Stomach (tissue), 4 donors: Measurements from ENCODE around the gene EYA3.

ENCODE experiments used
- CTCF ChIP-seq, 7 experiments: fragments of 450-650 bp in 4 of 7; fragments of 200-600 bp in 3 of 7; sonication (generic) in 3 of 7; IDR thresholded peaks; one replicate each; pipeline ENCODE4 v1.5.1; 2016 to 2019; ENCODE audit warnings: antibody characterized with exemption in 7 of 7, control low read depth in 2 of 7, mild to moderate bottlenecking in 1 of 7
- EP300 ChIP-seq: sonication (generic); formaldehyde crosslinking; IDR thresholded peaks from one replicate; pipeline ENCODE4 v1.6.1; 2017; ENCODE audit warnings: antibody characterized with exemption
- POLR2A ChIP-seq, 4 donors: fragments of 450-650 bp; IDR thresholded peaks; one replicate each; pipeline ENCODE4 v1.6.1; 2016; ENCODE audit warnings: antibody characterized with exemption in 4 of 4, control low read depth in 2 of 4, mild to moderate bottlenecking in 1 of 4, moderate library complexity in 1 of 4

DNA sequence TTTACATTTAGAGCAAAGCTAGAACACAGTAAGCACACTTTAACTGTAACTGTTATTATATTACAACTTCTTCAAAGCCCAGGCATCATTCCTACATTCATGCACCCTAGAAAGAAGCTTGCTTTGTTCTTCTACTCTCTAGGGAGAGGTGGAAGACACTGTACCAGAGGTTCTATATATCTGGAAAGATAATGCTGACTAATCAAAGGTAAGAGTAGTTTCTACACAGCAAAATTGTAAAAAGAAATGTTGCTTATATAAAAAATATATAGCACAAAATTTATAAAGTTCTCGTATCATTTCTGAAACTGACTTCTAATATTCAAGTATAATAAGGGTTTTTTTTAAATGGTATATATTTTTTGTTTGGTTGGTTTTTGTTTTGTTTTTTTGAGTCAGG is 44.0 kb downstream of the EYA3 start:
- TF ChIP-seq CTCF (IDR thresholded peaks at IDR 0.05) (no peak), POLR2A (IDR thresholded peaks at IDR 0.05) (no peak), EP300 (no peak)
